K562 (cell line): Measurements from ENCODE around the gene RAD51D. TPM values are rescaled to one million over a fixed set of nuclear protein-coding genes. Genes with fewer than 3 reads are reported as not detected.

ENCODE experiments used
- CEBPG ChIP-seq, 3 experiments: fragments of 200-800 bp in 1 of 3; sonication (Bioruptor generic) in 1 of 3; sonication (generic) in 1 of 3; formaldehyde crosslinking in 1 of 3; IDR thresholded peaks in 2 of 3; conservative IDR thresholded peaks in 1 of 3; 2 replicates each; pipeline versions ENCODE4 v1.6.1 to v1.8.0; 2016 to 2022; ENCODE audit warnings: missing compliant biosample characterization in 2 of 3, missing genetic modification characterization in 2 of 3, mild to moderate bottlenecking in 1 of 3, missing genetic modification reagents in 1 of 3
- DMBX1 ChIP-seq: fragments of 250-450 bp; sonication (Bioruptor Pico); IDR thresholded peaks from 2 replicates; pipeline ENCODE4 v1.8.0; 2022; ENCODE audit warnings: inconsistent platforms, mild to moderate bottlenecking, moderate library complexity, borderline replicate concordance
- E2F5 ChIP-seq: sonication (generic); formaldehyde crosslinking; IDR thresholded peaks from 2 replicates; pipeline ENCODE4 v1.8.0; 2022; ENCODE audit warnings: mild to moderate bottlenecking, missing genetic modification reagents
- ELF1 ChIP-seq: fragments of 200-800 bp; sonication (Bioruptor generic); IDR thresholded peaks from 2 replicates; pipeline ENCODE4 v1.6.1; 2016; ENCODE audit warnings: missing genetic modification characterization, missing compliant biosample characterization
- MCM5 ChIP-seq: fragments of 450-650 bp; IDR thresholded peaks from 2 replicates; pipeline ENCODE4 v1.6.1; 2016; ENCODE audit warnings: low read depth
- MECOM ChIP-seq: fragments of 250-450 bp; sonication (Bioruptor Pico); IDR thresholded peaks from 2 replicates; pipeline ENCODE4 v1.8.0; 2022; ENCODE audit warnings: inconsistent platforms
- MYC ChIP-seq, 2 experiments: fragments of 250-450 bp in 1 of 2; sonication (Bioruptor Pico) in 1 of 2; IDR thresholded peaks; 2 replicates each; pipeline versions ENCODE4 v1.5.1 to v1.6.1; 2012 to 2021; ENCODE audit warnings: low read depth in 2 of 2, borderline replicate concordance in 1 of 2, improper control_type of control experiment in 1 of 2, low read length in 1 of 2, mild to moderate bottlenecking in 1 of 2, moderate library complexity in 1 of 2
- NR2C1 ChIP-seq, 2 experiments: fragments of 450-650 bp; IDR thresholded peaks; 2 replicates each; pipeline ENCODE4 v1.6.1; 2017; ENCODE audit warnings: mild to moderate bottlenecking in 2 of 2, antibody characterized with exemption in 1 of 2, inconsistent platforms in 1 of 2, missing compliant biosample characterization in 1 of 2, missing genetic modification characterization in 1 of 2
- SIX5 ChIP-seq, 2 experiments: IDR thresholded peaks; 2 replicates each; pipeline ENCODE4 v1.6.1; 2011; ENCODE audit warnings: low read length in 2 of 2, borderline replicate concordance in 1 of 2, low read depth in 1 of 2, mild to moderate bottlenecking in 1 of 2, moderate library complexity in 1 of 2; ENCODE audit not compliant: insufficient read depth in 1 of 2
- ZKSCAN1 ChIP-seq: fragments of 150-350 bp; IDR thresholded peaks from 2 replicates; pipeline ENCODE4 v1.6.1; 2016; ENCODE audit warnings: low read depth, low read length
- ZNF232 ChIP-seq: sonication (generic); formaldehyde crosslinking; IDR thresholded peaks from 2 replicates; pipeline ENCODE4 v1.8.0; 2022; ENCODE audit warnings: mild to moderate bottlenecking, missing genetic modification reagents
- polyA plus RNA-seq, 8 experiments: library from polyadenylated mRNA; depleted of rRNA in 4 of 8; stranded (reverse) in 5 of 8; unstranded in 3 of 8; fragments of >200 nt; fragmentation: Nextera tagmentation in 2 of 8; fragmentation: Illumina TruSeq in 1 of 8; extraction: Ambion mirVana in 2 of 8; extraction: Trizol in 1 of 8; gene quantifications; 2 replicates each; pipeline versions ENCODE4 v1.2.1 to v1.2.3, GENCODE V29; 2011 to 2014; ENCODE audit warnings: inconsistent platforms in 1 of 8, missing spikeins in 1 of 8
- total RNA-seq, 7 experiments: library from RNA; depleted of rRNA in 6 of 7; stranded (reverse); fragments of >200 nt in 6 of 7; fragmentation: Illumina TruSeq in 2 of 7; extraction: Trizol in 2 of 7; gene quantifications; 2 replicates each; pipeline versions ENCODE4 v1.2.1 to v1.2.3, GENCODE V29; 2011 to 2021; ENCODE audit warnings: low replicate concordance in 1 of 7
- TF ChIP-seq, protein P1 (sequence below): fragments of 450-650 bp; IDR thresholded peaks from 2 replicates; pipeline ENCODE4 v1.7.1; 2018; ENCODE audit warnings: mild to moderate bottlenecking, low read depth; ENCODE audit not compliant: partially characterized antibody
- TF ChIP-seq, protein P2 (sequence below): sonication (generic); formaldehyde crosslinking; IDR thresholded peaks from 2 replicates; pipeline ENCODE4 v1.8.0; 2022; ENCODE audit warnings: mild to moderate bottlenecking, missing genetic modification reagents
- TF ChIP-seq, protein P3 (sequence below), 2 experiments: fragments of 450-650 bp in 1 of 2; IDR thresholded peaks; 2 replicates each; pipeline ENCODE4 v1.6.1; 2011 to 2017; ENCODE audit warnings: low read depth in 2 of 2, antibody characterized with exemption in 1 of 2, borderline replicate concordance in 1 of 2, low read length in 1 of 2, mild to moderate bottlenecking in 1 of 2, mixed read lengths in 1 of 2; ENCODE audit not compliant: control insufficient read depth in 1 of 2

RAD51D gene
- total and polyA plus RNA-seq, 9 of the 15 experiments (the other 6 are each of a cell fraction or from before 2014, with no cell fraction given): 2.2 to 16.9 (median 8.7) TPM

GRCh38 chr17:35051183-35051578 lies 68.5 kb downstream of the RAD51D start (continued):
- TF ChIP-seq NR2C1 (IDR thresholded peaks at IDR 0.05): no peak
- TF ChIP-seq NR2C1 (tag; IDR thresholded peaks at IDR 0.05): peak; percentile 38; the same call in 1 of the 2 replicates
- TF ChIP-seq MCM5: no peak
- TF ChIP-seq, protein P1, sequence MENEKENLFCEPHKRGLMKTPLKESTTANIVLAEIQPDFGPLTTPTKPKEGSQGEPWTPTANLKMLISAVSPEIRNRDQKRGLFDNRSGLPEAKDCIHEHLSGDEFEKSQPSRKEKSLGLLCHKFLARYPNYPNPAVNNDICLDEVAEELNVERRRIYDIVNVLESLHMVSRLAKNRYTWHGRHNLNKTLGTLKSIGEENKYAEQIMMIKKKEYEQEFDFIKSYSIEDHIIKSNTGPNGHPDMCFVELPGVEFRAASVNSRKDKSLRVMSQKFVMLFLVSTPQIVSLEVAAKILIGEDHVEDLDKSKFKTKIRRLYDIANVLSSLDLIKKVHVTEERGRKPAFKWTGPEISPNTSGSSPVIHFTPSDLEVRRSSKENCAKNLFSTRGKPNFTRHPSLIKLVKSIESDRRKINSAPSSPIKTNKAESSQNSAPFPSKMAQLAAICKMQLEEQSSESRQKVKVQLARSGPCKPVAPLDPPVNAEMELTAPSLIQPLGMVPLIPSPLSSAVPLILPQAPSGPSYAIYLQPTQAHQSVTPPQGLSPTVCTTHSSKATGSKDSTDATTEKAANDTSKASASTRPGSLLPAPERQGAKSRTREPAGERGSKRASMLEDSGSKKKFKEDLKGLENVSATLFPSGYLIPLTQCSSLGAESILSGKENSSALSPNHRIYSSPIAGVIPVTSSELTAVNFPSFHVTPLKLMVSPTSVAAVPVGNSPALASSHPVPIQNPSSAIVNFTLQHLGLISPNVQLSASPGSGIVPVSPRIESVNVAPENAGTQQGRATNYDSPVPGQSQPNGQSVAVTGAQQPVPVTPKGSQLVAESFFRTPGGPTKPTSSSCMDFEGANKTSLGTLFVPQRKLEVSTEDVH: no peak
- no peak for TF ChIP-seq MECOM
- TF ChIP-seq, protein P2, sequence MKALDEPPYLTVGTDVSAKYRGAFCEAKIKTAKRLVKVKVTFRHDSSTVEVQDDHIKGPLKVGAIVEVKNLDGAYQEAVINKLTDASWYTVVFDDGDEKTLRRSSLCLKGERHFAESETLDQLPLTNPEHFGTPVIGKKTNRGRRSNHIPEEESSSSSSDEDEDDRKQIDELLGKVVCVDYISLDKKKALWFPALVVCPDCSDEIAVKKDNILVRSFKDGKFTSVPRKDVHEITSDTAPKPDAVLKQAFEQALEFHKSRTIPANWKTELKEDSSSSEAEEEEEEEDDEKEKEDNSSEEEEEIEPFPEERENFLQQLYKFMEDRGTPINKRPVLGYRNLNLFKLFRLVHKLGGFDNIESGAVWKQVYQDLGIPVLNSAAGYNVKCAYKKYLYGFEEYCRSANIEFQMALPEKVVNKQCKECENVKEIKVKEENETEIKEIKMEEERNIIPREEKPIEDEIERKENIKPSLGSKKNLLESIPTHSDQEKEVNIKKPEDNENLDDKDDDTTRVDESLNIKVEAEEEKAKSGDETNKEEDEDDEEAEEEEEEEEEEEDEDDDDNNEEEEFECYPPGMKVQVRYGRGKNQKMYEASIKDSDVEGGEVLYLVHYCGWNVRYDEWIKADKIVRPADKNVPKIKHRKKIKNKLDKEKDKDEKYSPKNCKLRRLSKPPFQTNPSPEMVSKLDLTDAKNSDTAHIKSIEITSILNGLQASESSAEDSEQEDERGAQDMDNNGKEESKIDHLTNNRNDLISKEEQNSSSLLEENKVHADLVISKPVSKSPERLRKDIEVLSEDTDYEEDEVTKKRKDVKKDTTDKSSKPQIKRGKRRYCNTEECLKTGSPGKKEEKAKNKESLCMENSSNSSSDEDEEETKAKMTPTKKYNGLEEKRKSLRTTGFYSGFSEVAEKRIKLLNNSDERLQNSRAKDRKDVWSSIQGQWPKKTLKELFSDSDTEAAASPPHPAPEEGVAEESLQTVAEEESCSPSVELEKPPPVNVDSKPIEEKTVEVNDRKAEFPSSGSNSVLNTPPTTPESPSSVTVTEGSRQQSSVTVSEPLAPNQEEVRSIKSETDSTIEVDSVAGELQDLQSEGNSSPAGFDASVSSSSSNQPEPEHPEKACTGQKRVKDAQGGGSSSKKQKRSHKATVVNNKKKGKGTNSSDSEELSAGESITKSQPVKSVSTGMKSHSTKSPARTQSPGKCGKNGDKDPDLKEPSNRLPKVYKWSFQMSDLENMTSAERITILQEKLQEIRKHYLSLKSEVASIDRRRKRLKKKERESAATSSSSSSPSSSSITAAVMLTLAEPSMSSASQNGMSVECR (CRISPR knock-in tag): no peak
- TF ChIP-seq, protein P3, sequence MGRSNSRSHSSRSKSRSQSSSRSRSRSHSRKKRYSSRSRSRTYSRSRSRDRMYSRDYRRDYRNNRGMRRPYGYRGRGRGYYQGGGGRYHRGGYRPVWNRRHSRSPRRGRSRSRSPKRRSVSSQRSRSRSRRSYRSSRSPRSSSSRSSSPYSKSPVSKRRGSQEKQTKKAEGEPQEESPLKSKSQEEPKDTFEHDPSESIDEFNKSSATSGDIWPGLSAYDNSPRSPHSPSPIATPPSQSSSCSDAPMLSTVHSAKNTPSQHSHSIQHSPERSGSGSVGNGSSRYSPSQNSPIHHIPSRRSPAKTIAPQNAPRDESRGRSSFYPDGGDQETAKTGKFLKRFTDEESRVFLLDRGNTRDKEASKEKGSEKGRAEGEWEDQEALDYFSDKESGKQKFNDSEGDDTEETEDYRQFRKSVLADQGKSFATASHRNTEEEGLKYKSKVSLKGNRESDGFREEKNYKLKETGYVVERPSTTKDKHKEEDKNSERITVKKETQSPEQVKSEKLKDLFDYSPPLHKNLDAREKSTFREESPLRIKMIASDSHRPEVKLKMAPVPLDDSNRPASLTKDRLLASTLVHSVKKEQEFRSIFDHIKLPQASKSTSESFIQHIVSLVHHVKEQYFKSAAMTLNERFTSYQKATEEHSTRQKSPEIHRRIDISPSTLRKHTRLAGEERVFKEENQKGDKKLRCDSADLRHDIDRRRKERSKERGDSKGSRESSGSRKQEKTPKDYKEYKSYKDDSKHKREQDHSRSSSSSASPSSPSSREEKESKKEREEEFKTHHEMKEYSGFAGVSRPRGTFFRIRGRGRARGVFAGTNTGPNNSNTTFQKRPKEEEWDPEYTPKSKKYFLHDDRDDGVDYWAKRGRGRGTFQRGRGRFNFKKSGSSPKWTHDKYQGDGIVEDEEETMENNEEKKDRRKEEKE (IDR thresholded peaks at IDR 0.05; ENCODE audit: borderline replicate concordance in 1 of 2, control insufficient read depth in 1 of 2, low read depth in 2 of 2, low read length in 1 of 2): no peak
- TF ChIP-seq ZKSCAN1: no peak
- TF ChIP-seq ZNF232 (CRISPR knock-in tag): no peak
- no peak for TF ChIP-seq E2F5 (CRISPR knock-in tag)
- 0 out of 2 replicates have a peak, but pooled peaks have one; percentile 33 for TF ChIP-seq MYC (IDR thresholded peaks at IDR 0.05; ENCODE audit: low read depth, low read length)
- no peak for TF ChIP-seq MYC (CRISPR knock-in tag; IDR thresholded peaks at IDR 0.05; ENCODE audit: borderline replicate concordance, low read depth)
- no peak for TF ChIP-seq CEBPG (CRISPR knock-in tag; IDR thresholded peaks at IDR 0.05)
- peak in 1 of 2 experiments; percentile 18; a peak in 1 of 4 replicates for TF ChIP-seq CEBPG (tag; conservative IDR thresholded peaks at IDR 0.05 in 1 of 2, IDR thresholded peaks at IDR 0.05 in 1 of 2)
- TF ChIP-seq ELF1 (tag): peak; percentile 52
- TF ChIP-seq SIX5 (IDR thresholded peaks at IDR 0.05; ENCODE audit: borderline replicate concordance in 1 of 2, insufficient read depth in 1 of 2, low read depth in 1 of 2, low read length in 2 of 2): no peak
- no peak for TF ChIP-seq DMBX1 (CRISPR knock-in tag)
